Neuronal stem cell (in vitro differentiated cells): Measurements from ENCODE around the gene MS4A2.
"Not testable (repeated sequence)": the region's sequence is repeated elsewhere in the genome, so short reads cannot be mapped to it uniquely, and the experiment has no call there.

Experiments used
- DNase-seq: peaks from one replicate; pipeline ENCODE4 v3.0.0-alpha.2; 2013; ENCODE audit warnings: low spot score
- H2AFZ ChIP-seq: one replicate; pipeline ENCODE4 v1.6.1; 2013; ENCODE audit warnings: mild to moderate bottlenecking, low read length, inconsistent platforms
- H2AK5ac ChIP-seq: 2 replicates; pipeline ENCODE4 v1.6.1; 2013; ENCODE audit warnings: low read depth, mild to moderate bottlenecking, inconsistent platforms, low read length, moderate library complexity, mixed read lengths
- H2BK120ac ChIP-seq: 2 replicates; pipeline ENCODE4 v1.6.1; 2013; ENCODE audit warnings: low read depth, mild to moderate bottlenecking, inconsistent platforms, low read length, moderate library complexity, mixed read lengths
- H2BK12ac ChIP-seq: one replicate; pipeline ENCODE4 v1.6.1; 2013; ENCODE audit warnings: low read length, inconsistent platforms
- H2BK15ac ChIP-seq: 2 replicates; pipeline ENCODE4 v1.6.1; 2013; ENCODE audit warnings: mild to moderate bottlenecking, low read length, inconsistent platforms, mixed read lengths
- H2BK5ac ChIP-seq: one replicate; pipeline ENCODE4 v1.6.1; 2013; ENCODE audit warnings: inconsistent platforms, mild to moderate bottlenecking, low read length, moderate library complexity
- H3K14ac ChIP-seq: one replicate; pipeline ENCODE4 v1.6.1; 2013; ENCODE audit warnings: low read length, inconsistent platforms
- H3K18ac ChIP-seq: 2 replicates; pipeline ENCODE4 v1.6.1; 2013; ENCODE audit warnings: low read length, inconsistent platforms
- H3K23ac ChIP-seq: 2 replicates; pipeline ENCODE4 v1.6.1; 2013; ENCODE audit warnings: low read depth, mild to moderate bottlenecking, mixed read lengths, low read length, inconsistent platforms; ENCODE audit not compliant: poor library complexity
- H3K27ac ChIP-seq: replicated peaks from 3 replicates; pipeline ENCODE4 v1.5.1; 2013; ENCODE audit warnings: low read length, inconsistent platforms
- H3K27me3 ChIP-seq, 3 experiments: 2 replicates each; pipeline ENCODE4 v1.6.1; 2013; ENCODE audit warnings: low read length in 3 of 3, mild to moderate bottlenecking in 2 of 3, inconsistent platforms in 1 of 3, low read depth in 1 of 3, mixed read lengths in 1 of 3, moderate library complexity in 1 of 3; ENCODE audit not compliant: control insufficient read depth in 3 of 3, insufficient read depth in 3 of 3
- H3K36me3 ChIP-seq, 2 donors: replicated peaks in 1 of 2; 2 replicates each; pipeline ENCODE4 v1.6.1; 2013; ENCODE audit warnings: low read length in 2 of 2; ENCODE audit not compliant: control insufficient read depth in 2 of 2, insufficient read depth in 2 of 2
- H3K4ac ChIP-seq: 2 replicates; pipeline ENCODE4 v1.6.1; 2013; ENCODE audit warnings: inconsistent platforms, mild to moderate bottlenecking, low read length, moderate library complexity
- H3K4me1 ChIP-seq, 2 donors: 1 replicate in 1 of 2; 2 replicates in 1 of 2; pipeline ENCODE4 v1.6.1; 2013; ENCODE audit warnings: low read length in 2 of 2, low read depth in 1 of 2; ENCODE audit not compliant: control insufficient read depth in 2 of 2, insufficient read depth in 1 of 2
- H3K4me2 ChIP-seq: one replicate; pipeline ENCODE4 v1.6.1; 2013; ENCODE audit warnings: mild to moderate bottlenecking, low read length, inconsistent platforms; ENCODE audit not compliant: insufficient read depth, poor library complexity, severe bottlenecking
- H3K4me3 ChIP-seq, 2 donors: 2 replicates each; pipeline ENCODE4 v1.5.1; 2013; ENCODE audit warnings: low read length in 2 of 2, mild to moderate bottlenecking in 2 of 2, inconsistent platforms in 1 of 2, moderate library complexity in 1 of 2
- H3K79me1 ChIP-seq: one replicate; pipeline ENCODE4 v1.6.1; 2013; ENCODE audit warnings: low read depth, mild to moderate bottlenecking, inconsistent platforms, low read length, moderate library complexity
- H3K9ac ChIP-seq: one replicate; pipeline ENCODE4 v1.6.1; 2013; ENCODE audit warnings: mild to moderate bottlenecking, low read depth, low read length, inconsistent platforms; ENCODE audit not compliant: poor library complexity
- H3K9me3 ChIP-seq, 2 donors: replicated peaks in 1 of 2; 2 replicates each; pipeline versions ENCODE3 to v1.6.1; 2013; ENCODE audit warnings: low read length in 2 of 2, mild to moderate bottlenecking in 2 of 2, inconsistent platforms in 1 of 2, low read depth in 1 of 2, mixed read lengths in 1 of 2, moderate library complexity in 1 of 2; ENCODE audit not compliant: control insufficient read depth in 2 of 2, insufficient read depth in 1 of 2
- H4K8ac ChIP-seq: one replicate; pipeline ENCODE4 v1.6.1; 2013; ENCODE audit warnings: low read depth, mild to moderate bottlenecking, inconsistent platforms, low read length, moderate library complexity
- H4K91ac ChIP-seq: one replicate; pipeline ENCODE4 v1.6.1; 2013; ENCODE audit warnings: low read length, low read depth, mild to moderate bottlenecking, inconsistent platforms; ENCODE audit not compliant: poor library complexity
- WGBS, 2 donors: extraction: QIAGEN DNeasy Blood & Tissue Kit; methylation state at CpG; one replicate each; pipeline ENCODE4 v1.1.7; 2013; ENCODE audit warnings: missing lambda C conversion rate in 2 of 2, mixed read lengths in 1 of 2; ENCODE audit not compliant: insufficient read length in 2 of 2, insufficient replicate concordance in 1 of 2; ENCODE audit errors: extremely low coverage in 2 of 2; 5-methylcytosine and 5-hydroxymethylcytosine counted together

Gene MS4A2

GRCh38 chr11:60125956-60126585 lies 37.6 kb downstream of the MS4A2 start:
- DNase-seq, result no peak
- Histone ChIP-seq H3K9me3 (no peaks in the 10 kb centered on the region), H3K4me1 (peaks cover 0 to 3% of the 10 kb centered on the region in 2 donors)

GRCh38 chr11:60127311-60127811 lies 38.9 kb downstream of the MS4A2 start:
- Histone ChIP-seq H3K27ac (no peak overlapping the region), H2BK120ac (no peak overlapping the region), H3K4me2 (no peak overlapping the region), H3K23ac (no peak overlapping the region), H2BK15ac (no peak overlapping the region), H3K79me1 (no peaks in the 10 kb centered on the region), H2AFZ (no peak overlapping the region), H2BK12ac (no peak overlapping the region), H3K36me3 (no peaks in the 10 kb centered on the region), H3K4me3 (no peak overlapping the region), H4K8ac (no peak overlapping the region), H3K14ac (no peak overlapping the region), H3K4me1 (no peaks in the 10 kb centered on the region), H3K27me3 (no peaks in the 10 kb centered on the region), H3K18ac (no peak overlapping the region), H4K91ac (no peak overlapping the region), H3K9me3 (no peaks in the 10 kb centered on the region), H3K4ac (no peak overlapping the region), H3K9ac (no peak overlapping the region), H2BK5ac (no peak overlapping the region), H2AK5ac (no peak overlapping the region)
- no CpG with 5 or more reads among the region's 3 CpGs for whole genome bisulfite sequencing, 2 donors
- DNase-seq, result no peak

More at GRCh38 chr11:60125956-60126585, 37.6 kb downstream of the MS4A2 start:
- no peak overlapping the region for H2AFZ ChIP-seq
- H2BK15ac ChIP-seq, result no peak overlapping the region
- no peaks in the 10 kb centered on the region for H3K36me3 ChIP-seq
- no peak overlapping the region for H3K14ac ChIP-seq
- H2BK12ac ChIP-seq, result no peak overlapping the region
- H3K27ac ChIP-seq, result no peak overlapping the region
- no peaks in the 10 kb centered on the region for H3K79me1 ChIP-seq
- no peak overlapping the region for H4K8ac ChIP-seq
- no peaks in the 10 kb centered on the region for H3K27me3 ChIP-seq
- no peak overlapping the region for H3K4me2 ChIP-seq
- no peak overlapping the region for H2BK5ac ChIP-seq
- no peak overlapping the region for H3K23ac ChIP-seq
- no peak overlapping the region for H2BK120ac ChIP-seq
- H3K4ac ChIP-seq, result no peak overlapping the region
- no peak overlapping the region for H3K4me3 ChIP-seq
- no peak overlapping the region for H3K18ac ChIP-seq
- no peak overlapping the region for H2AK5ac ChIP-seq
- no peak overlapping the region for H4K91ac ChIP-seq
- H3K9ac ChIP-seq, result no peak overlapping the region

- no peak overlapping the region for H2BK15ac ChIP-seq
Measured at GRCh38 chr11:60128376-60128775, 39.9 kb downstream of the MS4A2 start.

GRCh38 chr11:60128866-60129265 lies 40.4 kb downstream of the MS4A2 start:
- H3K18ac ChIP-seq, DNase-seq, H3K9me3 ChIP-seq, H2BK12ac ChIP-seq, H3K4me3 ChIP-seq, H3K27me3 ChIP-seq, H3K4me2 ChIP-seq, H3K23ac ChIP-seq, H3K4me1 ChIP-seq, H4K8ac ChIP-seq, H3K9ac ChIP-seq, H2AK5ac ChIP-seq, H2BK120ac ChIP-seq, H4K91ac ChIP-seq, H2BK5ac ChIP-seq, H3K14ac ChIP-seq, H3K27ac ChIP-seq, H3K4ac ChIP-seq, H2AFZ ChIP-seq, H3K36me3 ChIP-seq, H3K79me1 ChIP-seq, H2BK15ac ChIP-seq: not testable (repeated sequence)
- no CpG with 5 or more reads among the region's 4 CpGs for WGBS, 2 donors

More at GRCh38 chr11:60128376-60128775, 39.9 kb downstream of the MS4A2 start:
- Histone ChIP-seq H2BK120ac (no peak overlapping the region), H2AFZ (no peak overlapping the region), H3K4ac (no peak overlapping the region), H3K79me1 (no peaks in the 10 kb centered on the region), H3K4me3 (no peak overlapping the region), H3K9me3 (no peaks in the 10 kb centered on the region), H3K14ac (no peak overlapping the region), H3K23ac (no peak overlapping the region), H2BK12ac (no peak overlapping the region), H4K91ac (no peak overlapping the region), H3K18ac (no peak overlapping the region), H2AK5ac (no peak overlapping the region), H2BK5ac (no peak overlapping the region), H3K36me3 (no peaks in the 10 kb centered on the region), H3K27me3 (no peaks in the 10 kb centered on the region), H3K4me1 (no peaks in the 10 kb centered on the region), H4K8ac (no peak overlapping the region), H3K27ac (no peak overlapping the region), H3K9ac (no peak overlapping the region), H3K4me2 (no peak overlapping the region)
- no CpG with 5 or more reads among the region's 2 CpGs for WGBS, 2 donors
- DNase-seq, result no peak
